Measurements from ENCODE around the gene ABLIM2. TPM values are rescaled to one million over a fixed set of nuclear protein-coding genes. Genes with fewer than 3 reads are reported as not detected.

The ABLIM2 gene
- total RNA-seq, 1 experiment from 2014 or later: 1.0 TPM

DNA sequence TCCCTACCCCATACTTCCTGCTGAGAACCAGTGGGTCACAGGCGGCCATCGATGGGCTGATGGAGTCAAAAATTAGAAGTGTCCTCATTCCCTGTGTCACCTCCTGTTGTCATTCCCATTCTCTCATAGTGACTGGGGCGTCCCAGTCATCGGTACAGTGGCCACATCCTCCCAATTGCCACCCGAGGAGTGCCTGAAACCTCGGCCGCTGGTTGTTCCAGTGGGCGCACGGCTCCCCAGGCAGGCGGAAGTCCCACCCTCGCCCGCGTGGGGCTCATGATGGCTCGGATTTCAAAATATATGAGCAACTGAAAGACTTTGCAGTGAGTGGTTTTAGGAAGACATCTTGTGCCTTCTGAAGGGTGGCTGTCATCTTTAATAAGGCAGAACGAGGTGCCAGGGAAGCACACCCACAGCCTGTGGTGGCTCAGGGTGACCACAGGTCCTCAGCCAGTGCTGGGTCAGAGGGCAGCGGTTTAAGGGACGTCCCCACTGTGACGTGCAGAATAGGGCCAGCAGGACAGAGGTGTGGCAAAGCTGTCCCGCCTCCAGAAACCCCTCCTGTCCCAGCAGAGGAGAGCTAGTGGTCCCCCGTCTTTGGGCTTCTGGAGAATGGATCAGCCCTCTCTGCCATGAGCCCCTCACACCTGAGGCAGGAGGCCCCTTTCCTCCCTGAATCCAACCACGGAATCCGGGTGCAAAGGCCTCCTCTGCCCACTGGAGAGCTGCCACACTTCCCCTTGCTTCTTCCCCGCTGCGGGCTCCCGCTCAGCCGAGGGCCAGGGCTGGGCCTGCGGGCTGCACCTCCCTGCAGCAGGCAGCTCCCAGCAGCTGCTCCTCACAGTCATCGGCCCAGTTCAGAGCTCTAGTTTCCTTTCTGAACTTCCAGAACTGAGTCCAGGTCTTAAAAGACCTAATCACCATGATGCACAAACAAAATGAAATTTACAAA lies 90.4 kb downstream of the ABLIM2 start:
- Histone ChIP-seq H3K4me2 (ENCODE audit: insufficient read depth, insufficient read length, low read length) (no peak overlapping the region), H3T11ph (ENCODE audit: low read length) (no peak overlapping the region), H4K91ac (ENCODE audit: insufficient read length, low read depth, low read length) (no peak overlapping the region), H4K8ac (replicated peaks; ENCODE audit: insufficient read length, low read depth, low read length) (no peak overlapping the region), H3K18ac (ENCODE audit: insufficient read length, low read depth, low read length) (no peak overlapping the region), H2BK5ac (ENCODE audit: insufficient read length, low read length) (no peak overlapping the region), H3K27me3 (ENCODE audit: insufficient read depth, low read length) (no peaks in the 10 kb centered on the region), H3K79me1 (ENCODE audit: insufficient read depth, low read depth, low read length, poor library complexity, severe bottlenecking) (no peaks in the 10 kb centered on the region), H2BK12ac (ENCODE audit: insufficient read length, low read depth, low read length) (no peak overlapping the region), H2BK120ac (ENCODE audit: low read depth, low read length, poor library complexity, severe bottlenecking) (no peak overlapping the region), H3K14ac (ENCODE audit: insufficient read depth, low read length) (no peak overlapping the region), H3K23ac (ENCODE audit: insufficient read length, low read depth, low read length) (no peak overlapping the region), H4K20me1 (ENCODE audit: control insufficient read depth, insufficient read depth, insufficient read length) (no peaks in the 10 kb centered on the region), H2BK20ac (ENCODE audit: low read depth, low read length, poor library complexity, severe bottlenecking) (no peak overlapping the region), H2AK5ac (ENCODE audit: insufficient read length, low read length) (no peak overlapping the region), H3K4ac (ENCODE audit: low read depth, low read length) (no peak overlapping the region), H3K23me2 (ENCODE audit: insufficient read length, low read depth, low read length, poor library complexity, severe bottlenecking) (no peaks in the 10 kb centered on the region), H2BK15ac (ENCODE audit: low read depth, low read length) (no peak overlapping the region), H2AFZ (ENCODE audit: low read length) (no peak overlapping the region), H4K5ac (ENCODE audit: insufficient read length, low read depth, low read length) (no peak overlapping the region), H3K4me1 (ENCODE audit: insufficient read depth, low read length) (no peaks in the 10 kb centered on the region), H3K27ac (ENCODE audit: insufficient read length, low read depth, low read length) (no peak overlapping the region), H3K56ac (ENCODE audit: insufficient read length, low read depth, low read length) (no peak overlapping the region), H3K9me3 (ENCODE audit: control insufficient read depth, low read depth, low read length) (no peaks in the 10 kb centered on the region), H3K79me2 (ENCODE audit: insufficient read depth, low read length) (no peaks in the 10 kb centered on the region), H3K9ac (ENCODE audit: extremely low read depth, insufficient read length, low read length) (no peak overlapping the region)
- Mint-ChIP-seq H3K36me3 (ENCODE audit: insufficient read depth in 1 of 3, low read depth in 3 of 3) (peaks cover 7 to 19% (median 16%) of the 10 kb centered on the region in 3 experiments; a peak in 6 of 7 replicates), H3K4me1 (peaks cover 8 to 16% of the 10 kb centered on the region in 2 experiments), H3K27me3 (ENCODE audit: low read depth) (peaks cover 3% of the 10 kb centered on the region; the same call in 1 of the 2 replicates), H3K4me3 (no peak overlapping the region), H3K9me3 (peaks cover 20% of the 10 kb centered on the region in 2 experiments), H3K27ac (peak overlapping the region in 2 of 3 experiments; percentile 70 to 92; a peak in 2 of 7 replicates)
- DNase-seq: no peak
- no CpG with 5 or more reads among the region's 28 CpGs for WGBS (ENCODE audit: extremely low coverage, insufficient read length, low lambda C conversion rate)
- TF ChIP-seq CTCF (conservative IDR thresholded peaks at IDR 0.05): no peak
